H1 (cell line): ENCODE data around the gene TRIM38. TPM values are rescaled to one million over a fixed set of nuclear protein-coding genes. Genes with fewer than 3 reads are reported as not detected.

Experiments
- CTCF ChIA-PET: fragments of 300-600 bp; sonication (Branson Sonifier 250); formaldehyde crosslinking; loops from one replicate; lab custom pipeline; 2021; ENCODE audit not compliant: partially characterized antibody; lab: Charles Lee
- POLR2A ChIA-PET: fragments of 300-600 bp; sonication (Branson Sonifier 250); formaldehyde crosslinking; loops from one replicate; lab custom pipeline; 2021; ENCODE audit warnings: inconsistent platforms; ENCODE audit not compliant: partially characterized antibody; lab: Charles Lee
- DNase-seq, 2 experiments: peaks; one replicate each; pipeline versions ENCODE4 v3.0.0 to v3.0.0-alpha.2; 2010 to 2022; ENCODE audit warnings: low spot score in 2 of 2, low read depth in 1 of 2, mixed read lengths in 1 of 2
- FAIRE-seq: peaks from 2 replicates; lab custom pipeline; 2011; peaks lifted over from hg19 to GRCh38; lab: Jason Lieb, UNC
- H2AFZ ChIP-seq: 2 replicates; pipeline ENCODE4 v1.8.1; 2012; ENCODE audit warnings: low read length, inconsistent platforms
- H2AK5ac ChIP-seq: 2 replicates; pipeline ENCODE4 v1.6.1; 2013; ENCODE audit warnings: low read depth, low read length
- H2BK120ac ChIP-seq: replicated peaks from 2 replicates; pipeline ENCODE3; 2013; ENCODE audit warnings: low read depth, low read length, inconsistent platforms
- H2BK12ac ChIP-seq: 2 replicates; pipeline ENCODE4 v1.6.1; 2013; ENCODE audit warnings: low read depth, low read length
- H2BK15ac ChIP-seq: 2 replicates; pipeline ENCODE4 v1.6.1; 2013; ENCODE audit warnings: low read length
- H2BK20ac ChIP-seq: 2 replicates; pipeline ENCODE4 v1.6.1; 2013; ENCODE audit warnings: low read length
- H2BK5ac ChIP-seq: 2 replicates; pipeline ENCODE4 v1.6.1; 2013; ENCODE audit warnings: low read depth, low read length
- H3K14ac ChIP-seq: 2 replicates; pipeline ENCODE4 v1.6.1; 2013; ENCODE audit warnings: inconsistent platforms; ENCODE audit not compliant: insufficient read length
- H3K18ac ChIP-seq: 2 replicates; pipeline ENCODE4 v1.6.1; 2013; ENCODE audit warnings: low read length; ENCODE audit errors: extremely low read depth
- H3K23ac ChIP-seq: 2 replicates; pipeline ENCODE4 v1.6.1; 2013; ENCODE audit warnings: inconsistent platforms; ENCODE audit not compliant: insufficient read length
- H3K23me2 ChIP-seq: 2 replicates; pipeline ENCODE4 v1.6.1; 2013; ENCODE audit warnings: low read depth, low read length
- H3K27ac ChIP-seq: 2 replicates; pipeline ENCODE4 v1.6.1; 2011; ENCODE audit warnings: low read depth, low read length, inconsistent platforms
- H3K27me3 ChIP-seq, 4 experiments: replicated peaks in 1 of 4; 1 replicate in 1 of 4; 2 replicates in 3 of 4; pipeline versions ENCODE4 v1.6.1 to v1.8.1; 2011 to 2013; ENCODE audit warnings: low read length in 3 of 4, mild to moderate bottlenecking in 3 of 4, inconsistent platforms in 2 of 4, mixed read lengths in 2 of 4, moderate library complexity in 1 of 4; ENCODE audit not compliant: control insufficient read depth in 3 of 4, insufficient read depth in 3 of 4; ENCODE audit errors: extremely low read depth in 1 of 4
- H3K36me3 ChIP-seq, 4 experiments: 2 replicates each; pipeline versions ENCODE4 v1.6.1 to v1.8.1; 2011 to 2013; ENCODE audit warnings: mild to moderate bottlenecking in 4 of 4, low read length in 3 of 4, moderate library complexity in 2 of 4, control low read depth in 1 of 4, inconsistent platforms in 1 of 4; ENCODE audit not compliant: insufficient read depth in 4 of 4, control insufficient read depth in 2 of 4
- H3K4ac ChIP-seq: replicated peaks from 2 replicates; pipeline ENCODE3; 2013; ENCODE audit warnings: low read length, low read depth, mixed read lengths, inconsistent platforms; ENCODE audit not compliant: insufficient read length
- H3K4me1 ChIP-seq, 4 experiments: replicated peaks in 1 of 4; 1 replicate in 1 of 4; 2 replicates in 3 of 4; pipeline versions ENCODE4 v1.6.1 to v1.8.1; 2011 to 2013; ENCODE audit warnings: low read length in 3 of 4, inconsistent platforms in 2 of 4, mixed read lengths in 1 of 4; ENCODE audit not compliant: insufficient read depth in 4 of 4, control insufficient read depth in 3 of 4
- H3K4me2 ChIP-seq, 2 experiments: 2 replicates each; pipeline versions ENCODE4 v1.6.1 to v1.8.1; 2011 to 2013; ENCODE audit warnings: low read depth in 2 of 2, low read length in 2 of 2, control low read depth in 1 of 2, inconsistent platforms in 1 of 2, mild to moderate bottlenecking in 1 of 2; ENCODE audit not compliant: insufficient read depth in 1 of 2
- H3K4me3 ChIP-seq, 4 experiments: fragments of 200-600, 300-600 bp in 1 of 4; sonication (generic), shearing (Covaris generic), sonication (Bioruptor Twin) in 1 of 4; 2 replicates each; pipeline versions ENCODE4 v1.5.1 to v1.8.1; 2011 to 2016; ENCODE audit warnings: low read length in 4 of 4, low read depth in 3 of 4, control low read depth in 2 of 4, inconsistent platforms in 2 of 4, mild to moderate bottlenecking in 2 of 4, mixed read lengths in 1 of 4, moderate library complexity in 1 of 4; ENCODE audit not compliant: insufficient read depth in 2 of 4; ENCODE audit errors: extremely low read depth in 1 of 4
- H3K56ac ChIP-seq: replicated peaks from 2 replicates; pipeline ENCODE3; 2013; ENCODE audit warnings: low read depth, mild to moderate bottlenecking, mixed read lengths, low read length, inconsistent platforms; ENCODE audit not compliant: insufficient read length
- H3K79me1 ChIP-seq: 2 replicates; pipeline ENCODE4 v1.6.1; 2013; ENCODE audit warnings: low read depth, low read length, control low read depth
- H3K79me2 ChIP-seq, 2 experiments: 2 replicates each; pipeline versions ENCODE4 v1.6.1 to v1.8.1; 2012 to 2013; ENCODE audit warnings: low read length in 2 of 2, mild to moderate bottlenecking in 2 of 2, inconsistent platforms in 1 of 2; ENCODE audit not compliant: insufficient read depth in 2 of 2, control insufficient read depth in 1 of 2
- H3K9ac ChIP-seq, 4 experiments: replicated peaks in 1 of 4; 1 replicate in 1 of 4; 2 replicates in 3 of 4; pipeline versions ENCODE4 v1.6.1 to v1.8.1; 2011 to 2013; ENCODE audit warnings: low read depth in 3 of 4, low read length in 3 of 4, control low read depth in 2 of 4, mild to moderate bottlenecking in 2 of 4, moderate library complexity in 2 of 4, inconsistent platforms in 1 of 4; ENCODE audit errors: extremely low read depth in 1 of 4
- H3K9me3 ChIP-seq, 2 experiments: 2 replicates each; pipeline versions ENCODE4 v1.6.1 to v1.8.1; 2012 to 2013; ENCODE audit warnings: mild to moderate bottlenecking in 2 of 2, moderate library complexity in 2 of 2, control low read depth in 1 of 2, inconsistent platforms in 1 of 2, low read depth in 1 of 2, low read length in 1 of 2, mixed read lengths in 1 of 2; ENCODE audit not compliant: insufficient read depth in 2 of 2
- H4K20me1 ChIP-seq, 2 experiments: replicated peaks in 1 of 2; 2 replicates each; pipeline versions ENCODE3 to v1.8.1; 2011 to 2013; ENCODE audit warnings: inconsistent platforms in 2 of 2, low read length in 2 of 2, mild to moderate bottlenecking in 1 of 2; ENCODE audit not compliant: insufficient read depth in 2 of 2, control insufficient read depth in 1 of 2
- H4K5ac ChIP-seq: 2 replicates; pipeline ENCODE4 v1.6.1; 2013; ENCODE audit warnings: low read length, low read depth, mixed read lengths, inconsistent platforms; ENCODE audit not compliant: insufficient read length
- H4K8ac ChIP-seq: 2 replicates; pipeline ENCODE4 v1.8.0; 2013; ENCODE audit warnings: mild to moderate bottlenecking, moderate library complexity, low read length, inconsistent platforms; ENCODE audit not compliant: insufficient read depth; ENCODE audit errors: extremely low read depth
- H4K91ac ChIP-seq: replicated peaks from 2 replicates; pipeline ENCODE3; 2013; ENCODE audit warnings: low read length, mixed read lengths, inconsistent platforms; ENCODE audit not compliant: insufficient read length
- SP1 ChIP-seq: IDR thresholded peaks from 2 replicates; pipeline ENCODE4 v1.6.1; 2011; ENCODE audit warnings: low read depth, low read length
- SP4 ChIP-seq: IDR thresholded peaks from 2 replicates; pipeline ENCODE4 v1.6.1; 2012; ENCODE audit warnings: low read length, inconsistent platforms
- WGBS, 2 experiments: shearing (Covaris generic) in 1 of 2; methylation state at CpG; one replicate each; pipeline versions ENCODE4 v1.1.6 to v1.1.7; 2013 to 2015; ENCODE audit warnings: low lambda C conversion rate in 2 of 2, mixed read lengths in 2 of 2, inconsistent platforms in 1 of 2, low coverage in 1 of 2, missing lambda C conversion rate in 1 of 2; ENCODE audit not compliant: insufficient replicate concordance in 2 of 2, insufficient coverage in 1 of 2, insufficient read length in 1 of 2; ENCODE audit errors: extremely low coverage in 1 of 2, missing lambda C conversion rate in 1 of 2; 5-methylcytosine and 5-hydroxymethylcytosine counted together
- polyA plus RNA-seq, 7 experiments: library from polyadenylated mRNA; depleted of rRNA in 3 of 7; stranded (reverse) in 5 of 7; unstranded in 2 of 7; fragments of >200 nt in 5 of 7; fragments of 200-250 nt in 2 of 7; gene quantifications; 1 replicate in 5 of 7; 2 replicates in 1 of 7; 4 replicates in 1 of 7; pipeline versions ENCODE4 v1.2.1 to v1.2.3, GENCODE V29; 2011 to 2013; ENCODE audit warnings: missing spikeins in 2 of 7, mixed read lengths in 2 of 7
- total RNA-seq: library from RNA; stranded (reverse); fragmentation: NEBNext Ultra II Directional; extraction: Animal tissue kit (Norgen Biotek cat#: 25700); gene quantifications from 2 replicates; pipeline ENCODE4 v1.2.1, GENCODE V29; 2021

TRIM38 gene
- total and polyA plus RNA-seq, 2 of the 8 experiments (the other 6 are each of a cell fraction or from before 2014, with no cell fraction given): 0.43 to 0.56 TPM

- Histone ChIP-seq H4K5ac (peak overlapping the region; percentile 85), H3K18ac (peak overlapping the region; percentile 96; the same call in 1 of the 2 replicates), H3K9ac (peak overlapping the region; percentile 57 to 94 (median 91)), H4K8ac (no peak overlapping the region), H3K27ac (peak overlapping the region; percentile 93), H3K23ac (no peak overlapping the region), H4K20me1 (peaks cover 0 to 4% of the 10 kb centered on the region in 2 experiments), H3K4me1 (peaks cover 2 to 14% (median 5%) of the 10 kb centered on the region in 4 experiments; a peak in 5 of 7 replicates), H3K79me2 (no peaks in the 10 kb centered on the region), H2AK5ac (no peak overlapping the region), H3K14ac (no peak overlapping the region), H3K4me3 (peak overlapping the region; percentile 72 to 94 (median 79)), H2BK20ac (no peak overlapping the region), H2BK5ac (peak overlapping the region; percentile 98; the same call in 1 of the 2 replicates), H2BK15ac (no peak overlapping the region; the same call in 1 of the 2 replicates), H2BK120ac (peak overlapping the region; percentile 12), H2AFZ (no peak overlapping the region), H3K4me2 (peak overlapping the region; percentile 95 to 99), H3K9me3 (no peaks in the 10 kb centered on the region; a peak in 1 of 4 replicates), H3K23me2 (peaks cover 14% of the 10 kb centered on the region), H3K79me1 (no peaks in the 10 kb centered on the region), H3K56ac (peak overlapping the region; percentile 80), H3K27me3 (no peaks in the 10 kb centered on the region), H4K91ac (no peak overlapping the region), H2BK12ac (no peak overlapping the region; the same call in 1 of the 2 replicates), H3K36me3 (no peaks in the 10 kb centered on the region), H3K4ac (peak overlapping the region; percentile 71)
- FAIRE-seq (no peak), DNase-seq (no peak)
- POLR2A ChIA-PET: interaction anchor here (0.6 to 32.8 kb wide), 30 partner anchors 13 to 1850 kb away, joined by 3 to 1982 read pairs (median 20); a partner anchor contains a TSS
- CTCF ChIA-PET: interaction anchor here (1.1 to 1.8 kb wide), 3 partner anchors 10 to 30 kb away, joined by 3 to 9 read pairs (median 7); a partner anchor contains a TSS
- TF ChIP-seq SP1: 0 out of 2 replicates have a peak, but pooled peaks have one; percentile 22
- no peak; the same call in 1 of the 2 replicates for TF ChIP-seq SP4
- 4% methylated on average over 5 of the region's 5 CpGs; no CpG with 5 or more reads in 1 of the 2 experiments for WGBS, 2 experiments
Observed at GRCh38 chr6:26022132-26022472, 59.5 kb downstream of the TRIM38 start.
